Osteoblast (primary cell): ENCODE results near the gene MARVELD3. TPM values are rescaled to one million over a fixed set of nuclear protein-coding genes. Genes with fewer than 3 reads are reported as not detected.

ENCODE experiments used
- DNase-seq: peaks from one replicate; pipeline ENCODE4 v3.0.0; 2011; ENCODE audit warnings: low spot score, mixed read lengths; ENCODE audit not compliant: insufficient read length; ENCODE audit errors: missing footprints
- H2AFZ ChIP-seq: 2 replicates; pipeline ENCODE4 v1.6.0; 2011; ENCODE audit warnings: mild to moderate bottlenecking, low read length
- H3K27ac ChIP-seq: 2 replicates; pipeline ENCODE4 v1.5.1; 2011; ENCODE audit warnings: mild to moderate bottlenecking, low read depth, low read length, moderate library complexity
- H3K27me3 ChIP-seq: 2 replicates; pipeline ENCODE4 v1.6.0; 2012; ENCODE audit warnings: mild to moderate bottlenecking, control low read depth, inconsistent platforms, low read length, moderate library complexity; ENCODE audit not compliant: insufficient read depth
- H3K36me3 ChIP-seq: 2 replicates; pipeline ENCODE4 v1.5.1; 2011; ENCODE audit warnings: mild to moderate bottlenecking, low read length, control low read depth, moderate library complexity; ENCODE audit not compliant: insufficient read depth
- H3K4me1 ChIP-seq: 2 replicates; pipeline ENCODE4 v1.5.1; 2011; ENCODE audit warnings: mild to moderate bottlenecking, low read length, control low read depth, moderate library complexity; ENCODE audit not compliant: insufficient read depth
- H3K4me2 ChIP-seq: 2 replicates; pipeline ENCODE4 v1.6.0; 2011; ENCODE audit warnings: mild to moderate bottlenecking, low read length; ENCODE audit not compliant: insufficient read depth
- H3K4me3 ChIP-seq: fragments of 200-600 bp; sonication (generic); 3 replicates; pipeline ENCODE4 v1.5.1; 2012; ENCODE audit warnings: mild to moderate bottlenecking, low read length, inconsistent platforms; ENCODE audit not compliant: insufficient read depth
- H3K79me2 ChIP-seq: 2 replicates; pipeline ENCODE4 v1.6.0; 2012; ENCODE audit warnings: mild to moderate bottlenecking, low read length, control low read depth, inconsistent platforms; ENCODE audit not compliant: insufficient read depth
- H3K9me3 ChIP-seq: 2 replicates; pipeline ENCODE4 v1.5.1; 2011; ENCODE audit warnings: low read depth, low read length, control low read depth
- H4K20me1 ChIP-seq: 2 replicates; pipeline ENCODE4 v1.6.0; 2012; ENCODE audit warnings: mild to moderate bottlenecking, low read length, control low read depth; ENCODE audit not compliant: insufficient read depth
- CTCF ChIP-seq: IDR thresholded peaks from 2 replicates; pipeline ENCODE4 v1.5.1; 2011; ENCODE audit warnings: mild to moderate bottlenecking, low read depth, low read length, moderate library complexity; ENCODE audit errors: extremely low read depth
- total RNA-seq: library from RNA; depleted of rRNA; stranded (reverse); fragments of >200 nt; gene quantifications from 2 replicates; pipeline ENCODE4 v1.2.3, GENCODE V29; 2012

MARVELD3 gene
- total RNA-seq, 1 donor: 0.36 TPM

- H3K4me3 ChIP-seq: no peak overlapping the region
- no peak for DNase-seq
- H3K4me2 ChIP-seq: no peak overlapping the region
- no peak overlapping the region for H3K27ac ChIP-seq
- no peak overlapping the region for H2AFZ ChIP-seq
- no peaks in the 10 kb centered on the region for H3K4me1 ChIP-seq
- no peaks in the 10 kb centered on the region for H3K79me2 ChIP-seq
- no peaks in the 10 kb centered on the region for H3K27me3 ChIP-seq
- no peak for TF ChIP-seq CTCF
- no peaks in the 10 kb centered on the region for H4K20me1 ChIP-seq
- no peaks in the 10 kb centered on the region for H3K9me3 ChIP-seq
- peaks cover 59% of the 10 kb centered on the region for H3K36me3 ChIP-seq
Measured at GRCh38 chr16:71666264-71666663, 40.3 kb downstream of the MARVELD3 start.

GRCh38 chr16:71666928-71667707 lies 41.1 kb downstream of the MARVELD3 start:
- no peak for DNase-seq
- H3K36me3 ChIP-seq: peaks cover 60% of the 10 kb centered on the region

GRCh38 chr16:71669926-71670536 lies 44.0 kb downstream of the MARVELD3 start:
- Histone ChIP-seq H3K27me3 (no peaks in the 10 kb centered on the region), H3K4me2 (no peak overlapping the region), H2AFZ (no peak overlapping the region), H3K4me1 (peaks cover 3% of the 10 kb centered on the region), H3K9me3 (no peaks in the 10 kb centered on the region), H3K4me3 (no peak overlapping the region), H3K79me2 (no peaks in the 10 kb centered on the region), H3K27ac (no peak overlapping the region), H3K36me3 (peaks cover 69% of the 10 kb centered on the region), H4K20me1 (no peaks in the 10 kb centered on the region)
- TF ChIP-seq CTCF: no peak
- DNase-seq: no peak

More at GRCh38 chr16:71666928-71667707, 41.1 kb downstream of the MARVELD3 start:
- no peaks in the 10 kb centered on the region for H3K9me3 ChIP-seq
- H3K27me3 ChIP-seq: no peaks in the 10 kb centered on the region
- H3K79me2 ChIP-seq: no peaks in the 10 kb centered on the region
- H3K4me1 ChIP-seq: no peaks in the 10 kb centered on the region
- TF ChIP-seq CTCF: no peak
- H3K27ac ChIP-seq: no peak overlapping the region
- no peak overlapping the region for H2AFZ ChIP-seq
- no peak overlapping the region for H3K4me3 ChIP-seq
- H4K20me1 ChIP-seq: no peaks in the 10 kb centered on the region
- no peak overlapping the region for H3K4me2 ChIP-seq

GRCh38 chr16:71670537-71670936 lies 44.6 kb downstream of the MARVELD3 start:
- H3K4me3 ChIP-seq: no peak overlapping the region
- H3K36me3 ChIP-seq: peaks cover 73% of the 10 kb centered on the region
- H3K4me1 ChIP-seq: peaks cover 3% of the 10 kb centered on the region
- TF ChIP-seq CTCF: no peak
- no peaks in the 10 kb centered on the region for H3K79me2 ChIP-seq
- DNase-seq: no peak
- H3K27me3 ChIP-seq: no peaks in the 10 kb centered on the region
- no peak overlapping the region for H3K4me2 ChIP-seq
- H4K20me1 ChIP-seq: no peaks in the 10 kb centered on the region
- no peak overlapping the region for H3K27ac ChIP-seq
- H3K9me3 ChIP-seq: no peaks in the 10 kb centered on the region
- H2AFZ ChIP-seq: no peak overlapping the region
